Liver (tissue), 9 donors: Measurements from ENCODE around the gene PALM3. TPM values are rescaled to one million over a fixed set of nuclear protein-coding genes. Genes with fewer than 3 reads are reported as not detected.
A peak's percentile ranks its signal among the peaks of the same experiment; 100 is the strongest.

Experiments
- DNase-seq: peaks from one replicate; pipeline ENCODE4 v3.0.0-alpha.2; 2017; ENCODE audit warnings: low spot score
- H3K27ac ChIP-seq, 2 donors: one replicate each; pipeline ENCODE4 v1.7.0; 2013; ENCODE audit warnings: inconsistent platforms in 2 of 2, low read length in 2 of 2, control low read depth in 1 of 2, low read depth in 1 of 2, mild to moderate bottlenecking in 1 of 2
- H3K27me3 ChIP-seq, 4 donors: one replicate each; pipeline versions ENCODE4 v1.6.1 to v1.7.0; 2013; ENCODE audit warnings: low read length in 3 of 4, inconsistent platforms in 1 of 4, mild to moderate bottlenecking in 1 of 4, moderate library complexity in 1 of 4; ENCODE audit not compliant: control insufficient read depth in 4 of 4, insufficient read depth in 4 of 4
- H3K36me3 ChIP-seq, 4 donors: one replicate each; pipeline versions ENCODE4 v1.6.1 to v1.7.0; 2013; ENCODE audit warnings: low read length in 3 of 4, mild to moderate bottlenecking in 3 of 4, low read depth in 1 of 4, moderate library complexity in 1 of 4; ENCODE audit not compliant: control insufficient read depth in 4 of 4, insufficient read depth in 3 of 4
- H3K4me1 ChIP-seq, 4 donors: one replicate each; pipeline versions ENCODE4 v1.6.1 to v1.7.0; 2013; ENCODE audit warnings: low read length in 3 of 4, mild to moderate bottlenecking in 3 of 4, moderate library complexity in 1 of 4; ENCODE audit not compliant: control insufficient read depth in 4 of 4, insufficient read depth in 4 of 4
- H3K4me3 ChIP-seq, 3 donors: one replicate each; pipeline versions ENCODE4 v1.6.1 to v1.7.0; 2013; ENCODE audit warnings: low read length in 3 of 3, control low read depth in 1 of 3, low read depth in 1 of 3, mild to moderate bottlenecking in 1 of 3
- H3K9ac ChIP-seq, 2 donors: one replicate each; pipeline ENCODE4 v1.7.0; 2013; ENCODE audit warnings: low read length in 2 of 2, mild to moderate bottlenecking in 2 of 2, moderate library complexity in 2 of 2, control low read depth in 1 of 2, low read depth in 1 of 2
- H3K9me3 ChIP-seq, 4 donors: one replicate each; pipeline versions ENCODE4 v1.6.1 to v1.7.0; 2013; ENCODE audit warnings: low read length in 3 of 4; ENCODE audit not compliant: control insufficient read depth in 4 of 4
- CTCF ChIP-seq: fragments of 150-350 bp; IDR thresholded peaks from 2 replicates; pipeline ENCODE4 v1.5.1; 2017; ENCODE audit warnings: improper control_type of control experiment, low read depth, low read length; ENCODE audit not compliant: missing input control
- EGR1 ChIP-seq, 2 donors: IDR thresholded peaks; 2 replicates each; pipeline ENCODE4 v1.6.1; 2016 to 2018; ENCODE audit warnings: antibody characterized with exemption in 2 of 2, low read depth in 2 of 2
- FOXA1 ChIP-seq: IDR thresholded peaks from 2 replicates; pipeline ENCODE4 v1.6.1; 2016; ENCODE audit warnings: antibody characterized with exemption
- GABPA ChIP-seq, 2 donors: IDR thresholded peaks in 1 of 2; conservative IDR thresholded peaks in 1 of 2; 2 replicates each; pipeline ENCODE4 v1.6.1; 2016; ENCODE audit warnings: antibody characterized with exemption in 2 of 2, mild to moderate bottlenecking in 1 of 2, moderate library complexity in 1 of 2
- HNF4G ChIP-seq: IDR thresholded peaks from 2 replicates; pipeline ENCODE4 v1.6.1; 2016; ENCODE audit warnings: antibody characterized with exemption
- RAD21 ChIP-seq, 2 donors: IDR thresholded peaks; 2 replicates each; pipeline ENCODE4 v1.6.1; 2016; ENCODE audit warnings: antibody characterized with exemption in 2 of 2, mild to moderate bottlenecking in 2 of 2
- REST ChIP-seq: IDR thresholded peaks from 2 replicates; pipeline ENCODE4 v1.6.1; 2016; ENCODE audit warnings: antibody characterized with exemption, mild to moderate bottlenecking
- YY1 ChIP-seq: IDR thresholded peaks from 2 replicates; pipeline ENCODE4 v1.6.1; 2016; ENCODE audit warnings: antibody characterized with exemption, mild to moderate bottlenecking
- ZBTB33 ChIP-seq: IDR thresholded peaks from 2 replicates; pipeline ENCODE4 v1.6.1; 2016; ENCODE audit warnings: antibody characterized with exemption
- WGBS: extraction: QIAGEN DNeasy Blood & Tissue Kit; methylation state at CpG from one replicate; pipeline ENCODE4 v1.1.7; 2013; 5-methylcytosine and 5-hydroxymethylcytosine counted together
- polyA plus RNA-seq, 2 donors: library from polyadenylated mRNA; stranded (reverse) in 1 of 2; unstranded in 1 of 2; fragments of 200-250 nt in 1 of 2; fragments of >200 nt in 1 of 2; fragmentation: Nextera tagmentation in 1 of 2; extraction: Ambion mirVana in 1 of 2; gene quantifications; one replicate each; pipeline versions ENCODE4 v1.2.1 to v1.2.3, GENCODE V29; 2013 to 2015
- total RNA-seq, 2 donors: library from RNA; depleted of rRNA; stranded (reverse); fragments of >200 nt; gene quantifications; one replicate each; pipeline ENCODE4 v1.2.3, GENCODE V29; 2014
- TF ChIP-seq, protein P1 (sequence below): IDR thresholded peaks from 2 replicates; pipeline ENCODE4 v1.6.1; 2016; ENCODE audit warnings: antibody characterized with exemption
- donor health status: healthy.
- donor health status: healthy.
- donor health status: healthy.
- donor health status: healthy.
- donor health status: healthy.

Gene PALM3
- total and polyA plus RNA-seq, 4 donors: 1.4 to 17.9 (median 5.9) TPM

- H3K4me1 ChIP-seq: no peaks in the 10 kb centered on the region
- peaks cover 13 to 60% (median 32%) of the 10 kb centered on the region in 4 donors for H3K36me3 ChIP-seq
- TF ChIP-seq EGR1 (IDR thresholded peaks at IDR 0.05; ENCODE audit: low read depth in 2 of 2): no peak
- no peak overlapping the region for H3K27ac ChIP-seq
- no peak for DNase-seq
- H3K9ac ChIP-seq: no peak overlapping the region
- no peak overlapping the region for H3K4me3 ChIP-seq
- 95% methylated on average over 6 of the region's 6 CpGs for WGBS
- H3K9me3 ChIP-seq: no peaks in the 10 kb centered on the region
- no peaks in the 10 kb centered on the region for H3K27me3 ChIP-seq
These were observed 39.2 kb upstream of the PALM3 start for GRCh38 chr19:14101003-14101545.

- H3K27me3 ChIP-seq: no peaks in the 10 kb centered on the region
- no peak overlapping the region for H3K27ac ChIP-seq
- no peak for DNase-seq
- H3K4me3 ChIP-seq: no peak overlapping the region
- TF ChIP-seq CTCF (peak; percentile 25), RAD21 (IDR thresholded peaks at IDR 0.05) (peak; percentile 39 to 67), FOXA1 (no peak)
- TF ChIP-seq, protein P1, sequence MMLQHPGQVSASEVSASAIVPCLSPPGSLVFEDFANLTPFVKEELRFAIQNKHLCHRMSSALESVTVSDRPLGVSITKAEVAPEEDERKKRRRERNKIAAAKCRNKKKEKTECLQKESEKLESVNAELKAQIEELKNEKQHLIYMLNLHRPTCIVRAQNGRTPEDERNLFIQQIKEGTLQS: no peak
- no peak overlapping the region for H3K9ac ChIP-seq
- H3K9me3 ChIP-seq: peaks cover 0 to 5% (median 3%) of the 10 kb centered on the region in 4 donors
- H3K36me3 ChIP-seq: peaks cover 9 to 40% (median 18%) of the 10 kb centered on the region in 4 donors
- no peaks in the 10 kb centered on the region for H3K4me1 ChIP-seq
- 87% methylated on average over 21 of the region's 21 CpGs for WGBS
These were observed 35.8 kb upstream of the PALM3 start for GRCh38 chr19:14097532-14098151.

DNA sequence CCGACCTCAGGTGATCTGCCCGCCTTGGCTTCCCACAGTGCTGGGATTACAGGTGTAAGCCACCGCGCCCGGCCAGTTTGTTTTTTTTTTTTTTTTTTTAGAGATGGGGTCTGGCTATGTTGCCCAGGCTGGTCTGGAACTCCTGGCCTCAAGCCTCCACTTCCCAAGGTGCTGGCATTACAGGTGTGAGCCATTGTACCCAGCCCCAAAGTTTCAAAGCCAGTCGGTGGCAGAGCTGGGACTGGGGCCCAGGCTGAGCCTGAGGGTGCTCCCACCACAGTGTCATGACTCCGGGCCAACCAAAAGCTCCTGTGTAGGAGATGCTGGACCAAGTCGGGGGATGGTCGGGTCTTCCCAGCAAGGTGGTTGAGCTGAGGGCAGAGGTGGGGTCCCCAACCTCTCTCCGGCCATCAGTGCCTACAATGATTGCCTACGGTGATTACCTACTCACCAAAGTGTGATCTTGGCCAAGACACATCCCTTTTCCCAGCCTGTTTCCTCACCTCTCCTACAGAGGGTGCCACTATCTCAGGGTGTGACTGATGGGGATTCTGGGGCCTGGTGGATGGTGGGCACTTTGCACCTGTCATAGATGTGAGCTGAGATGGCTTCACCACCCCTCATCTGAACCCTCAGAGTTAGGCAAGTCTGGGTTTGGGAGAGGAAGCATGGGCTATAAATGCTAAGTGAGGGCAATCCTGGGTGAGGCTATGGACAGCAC lies 34.6 kb upstream of the PALM3 start:
- WGBS: 98% methylated on average over 11 of the region's 11 CpGs
- Histone ChIP-seq H3K9me3 (peaks cover 0 to 5% (median 3%) of the 10 kb centered on the region in 4 donors), H3K9ac (no peak overlapping the region), H3K27ac (no peak overlapping the region), H3K36me3 (peaks cover 7 to 35% (median 13%) of the 10 kb centered on the region in 4 donors), H3K27me3 (no peaks in the 10 kb centered on the region), H3K4me1 (peaks cover 0 to 7% (median 2%) of the 10 kb centered on the region in 4 donors), H3K4me3 (no peak overlapping the region)
- DNase-seq: no peak
- TF ChIP-seq, protein P1: no peak
- TF ChIP-seq EGR1 (IDR thresholded peaks at IDR 0.05; ENCODE audit: low read depth in 2 of 2) (no peak), RAD21 (IDR thresholded peaks at IDR 0.05) (peak; percentile 8 to 49), GABPA (IDR thresholded peaks at IDR 0.05 in 1 of 2, conservative IDR thresholded peaks at IDR 0.05 in 1 of 2) (no peak)

- Histone ChIP-seq H3K4me1 (peaks cover 1 to 8% (median 4%) of the 10 kb centered on the region in 4 donors), H3K36me3 (peaks cover 5 to 21% (median 7%) of the 10 kb centered on the region in 4 donors), H3K9ac (no peak overlapping the region), H3K4me3 (no peak overlapping the region), H3K27ac (no peak overlapping the region), H3K9me3 (peaks cover 0 to 5% (median 3%) of the 10 kb centered on the region in 4 donors), H3K27me3 (no peaks in the 10 kb centered on the region)
- WGBS: 87% methylated on average over 7 of the region's 7 CpGs
- no peak for DNase-seq
- TF ChIP-seq REST (no peak), HNF4G (no peak), EGR1 (IDR thresholded peaks at IDR 0.05; ENCODE audit: low read depth in 2 of 2) (no peak), GABPA (IDR thresholded peaks at IDR 0.05 in 1 of 2, conservative IDR thresholded peaks at IDR 0.05 in 1 of 2) (no peak), YY1 (no peak), ZBTB33 (no peak)
These were observed 33.0 kb upstream of the PALM3 start for GRCh38 chr19:14094854-14095253.
